ENCODE data around the gene CCK.
A peak's percentile ranks its signal among the peaks of the same experiment; 100 is the strongest.

The CCK gene

GRCh38 chr3:42222942-42223693 lies 42.9 kb downstream of the CCK start:
- Histone ChIP-seq H3K9me3 (ENCODE audit: insufficient read depth, low read depth, low read length) (no peaks in the 10 kb centered on the region), H3K4me1 (ENCODE audit: insufficient read depth, low read length) (no peaks in the 10 kb centered on the region), H3K27ac (ENCODE audit: low read depth, low read length) (no peak overlapping the region), H3K9ac (ENCODE audit: low read depth, low read length) (no peak overlapping the region), H3K27me3 (ENCODE audit: insufficient read depth, low read length) (no peaks in the 10 kb centered on the region), H3K4me3 (ENCODE audit: low read length) (no peak overlapping the region), H3K36me3 (ENCODE audit: insufficient read depth, low read length) (peaks cover 45% of the 10 kb centered on the region)
- 97% methylated on average over 31 of the region's 31 CpGs for WGBS

DNA sequence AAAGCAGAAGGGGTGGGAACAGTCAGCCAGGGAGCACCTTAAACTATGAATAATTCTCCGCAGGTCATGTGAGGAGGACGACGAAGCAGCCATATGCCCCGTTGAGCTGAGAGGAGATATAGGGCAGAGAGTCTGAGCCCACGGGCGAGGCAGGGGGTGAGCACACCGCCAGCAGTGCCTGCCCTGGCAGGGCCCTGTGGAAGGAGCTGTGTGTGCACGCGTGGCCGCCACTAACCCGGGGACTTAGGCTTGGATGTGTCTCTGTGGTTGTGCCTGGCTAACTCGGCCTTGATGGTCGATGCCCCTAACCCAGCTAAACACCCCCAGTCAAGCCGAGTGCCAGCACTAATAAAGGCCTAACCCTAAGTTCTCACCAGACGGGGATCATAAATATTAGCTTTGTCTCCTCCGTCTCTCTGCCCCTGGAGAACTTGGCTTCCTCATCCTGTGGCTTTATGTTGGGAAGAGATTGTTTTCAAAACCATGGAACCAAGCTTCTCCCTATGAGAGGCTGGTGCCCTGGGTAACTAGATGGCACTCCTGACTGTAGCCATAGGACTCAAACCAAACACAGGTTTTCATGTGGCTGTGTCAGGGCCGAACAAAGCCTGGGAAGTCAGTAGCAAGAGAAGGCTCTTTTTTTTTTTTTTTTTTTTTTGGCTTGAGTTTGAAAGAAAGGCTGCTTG lies 45.4 kb downstream of the CCK start:
- no peaks in the 10 kb centered on the region for H3K4me1 ChIP-seq (ENCODE audit: insufficient read depth, low read length)
- WGBS = 94% methylated on average over 17 of the region's 17 CpGs
- H3K27me3 ChIP-seq (ENCODE audit: insufficient read depth, low read length) = no peaks in the 10 kb centered on the region
- peaks cover 46% of the 10 kb centered on the region for H3K36me3 ChIP-seq (ENCODE audit: insufficient read depth, low read length)
- no peak overlapping the region for H3K27ac ChIP-seq (ENCODE audit: low read depth, low read length)
- no peak overlapping the region for H3K9ac ChIP-seq (ENCODE audit: low read depth, low read length)
- H3K9me3 ChIP-seq (ENCODE audit: insufficient read depth, low read depth, low read length) = no peaks in the 10 kb centered on the region
- no peak overlapping the region for H3K4me3 ChIP-seq (ENCODE audit: low read length)

GRCh38 chr3:42216931-42217333 lies 49.1 kb downstream of the CCK start:
- no peak overlapping the region for H3K27ac ChIP-seq (ENCODE audit: low read depth, low read length)
- WGBS = 73% methylated on average over 4 of the region's 5 CpGs
- peaks cover 10% of the 10 kb centered on the region; the same call in 1 of the 2 replicates for H3K4me1 ChIP-seq (ENCODE audit: insufficient read depth, low read length)
- peaks cover 24% of the 10 kb centered on the region for H3K36me3 ChIP-seq (ENCODE audit: insufficient read depth, low read length)
- H3K4me3 ChIP-seq (ENCODE audit: low read length) = no peak overlapping the region
- H3K9ac ChIP-seq (ENCODE audit: low read depth, low read length) = no peak overlapping the region
- H3K27me3 ChIP-seq (ENCODE audit: insufficient read depth, low read length) = no peaks in the 10 kb centered on the region
- H3K9me3 ChIP-seq (ENCODE audit: insufficient read depth, low read depth, low read length) = no peaks in the 10 kb centered on the region

GRCh38 chr3:42216302-42216701 lies 49.7 kb downstream of the CCK start:
- no peak overlapping the region for H3K27ac ChIP-seq (ENCODE audit: low read depth, low read length)
- no peak overlapping the region for H3K9ac ChIP-seq (ENCODE audit: low read depth, low read length)
- peaks cover 28% of the 10 kb centered on the region for H3K36me3 ChIP-seq (ENCODE audit: insufficient read depth, low read length)
- H3K27me3 ChIP-seq (ENCODE audit: insufficient read depth, low read length) = no peaks in the 10 kb centered on the region
- no peaks in the 10 kb centered on the region for H3K9me3 ChIP-seq (ENCODE audit: insufficient read depth, low read depth, low read length)
- peaks cover 10% of the 10 kb centered on the region; the same call in 1 of the 2 replicates for H3K4me1 ChIP-seq (ENCODE audit: insufficient read depth, low read length)
- 94% methylated on average over 4 of the region's 4 CpGs for WGBS
- H3K4me3 ChIP-seq (ENCODE audit: low read length) = no peak overlapping the region

- Histone ChIP-seq H3K4me3 (ENCODE audit: low read length) (no peak overlapping the region), H3K27me3 (ENCODE audit: insufficient read depth, low read length) (no peaks in the 10 kb centered on the region), H3K36me3 (ENCODE audit: insufficient read depth, low read length) (peaks cover 39% of the 10 kb centered on the region), H3K27ac (ENCODE audit: low read depth, low read length) (no peak overlapping the region), H3K9ac (ENCODE audit: low read depth, low read length) (no peak overlapping the region), H3K4me1 (ENCODE audit: insufficient read depth, low read length) (peaks cover 10% of the 10 kb centered on the region; the same call in 1 of the 2 replicates), H3K9me3 (ENCODE audit: insufficient read depth, low read depth, low read length) (no peaks in the 10 kb centered on the region)
- WGBS = 90% methylated on average over 8 of the region's 8 CpGs
Measured at GRCh38 chr3:42214565-42215283, 51.3 kb downstream of the CCK start.

GRCh38 chr3:42214064-42214463 lies 51.9 kb downstream of the CCK start:
- Histone ChIP-seq H3K36me3 (ENCODE audit: insufficient read depth, low read length) (peaks cover 41% of the 10 kb centered on the region), H3K27me3 (ENCODE audit: insufficient read depth, low read length) (no peaks in the 10 kb centered on the region), H3K4me1 (ENCODE audit: insufficient read depth, low read length) (peaks cover 10% of the 10 kb centered on the region; the same call in 1 of the 2 replicates), H3K9ac (ENCODE audit: low read depth, low read length) (no peak overlapping the region), H3K27ac (ENCODE audit: low read depth, low read length) (0 out of 2 replicates have a peak overlapping the region, but pooled peaks have one; percentile 9), H3K9me3 (ENCODE audit: insufficient read depth, low read depth, low read length) (no peaks in the 10 kb centered on the region), H3K4me3 (ENCODE audit: low read length) (no peak overlapping the region)
- WGBS = 75% methylated on average over 2 of the region's 2 CpGs

GRCh38 chr3:42213417-42213816 lies 52.6 kb downstream of the CCK start:
- Histone ChIP-seq H3K4me1 (ENCODE audit: insufficient read depth, low read length) (peaks cover 10% of the 10 kb centered on the region; the same call in 1 of the 2 replicates), H3K27ac (ENCODE audit: low read depth, low read length) (no peak overlapping the region), H3K27me3 (ENCODE audit: insufficient read depth, low read length) (no peaks in the 10 kb centered on the region), H3K36me3 (ENCODE audit: insufficient read depth, low read length) (peaks cover 47% of the 10 kb centered on the region), H3K4me3 (ENCODE audit: low read length) (no peak overlapping the region), H3K9ac (ENCODE audit: low read depth, low read length) (no peak overlapping the region), H3K9me3 (ENCODE audit: insufficient read depth, low read depth, low read length) (no peaks in the 10 kb centered on the region)
- 91% methylated on average over 6 of the region's 6 CpGs for WGBS

DNA sequence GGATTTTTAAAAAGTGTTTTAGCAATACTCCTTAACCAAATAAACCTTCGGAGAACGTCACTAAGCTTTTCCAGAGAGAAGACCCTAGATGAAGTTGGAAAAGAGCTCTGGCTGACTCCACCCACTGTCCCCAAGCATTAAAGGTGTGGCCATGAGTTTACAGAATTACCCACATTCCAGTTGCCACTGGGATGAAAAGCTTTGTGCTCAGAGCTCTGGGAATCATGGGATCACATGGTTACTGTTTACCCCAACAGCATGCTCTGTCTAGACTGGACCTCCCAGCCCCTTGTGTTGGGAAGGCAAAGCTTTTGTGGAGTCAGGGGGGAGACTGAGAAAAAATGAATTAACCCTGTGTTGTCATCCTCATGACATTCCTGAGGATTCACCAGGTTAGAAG lies 55.3 kb downstream of the CCK start:
- Histone ChIP-seq H3K27me3 (ENCODE audit: insufficient read depth, low read length) (no peaks in the 10 kb centered on the region), H3K36me3 (ENCODE audit: insufficient read depth, low read length) (peaks cover 59% of the 10 kb centered on the region), H3K9me3 (ENCODE audit: insufficient read depth, low read depth, low read length) (no peaks in the 10 kb centered on the region), H3K27ac (ENCODE audit: low read depth, low read length) (no peak overlapping the region), H3K4me3 (ENCODE audit: low read length) (no peak overlapping the region), H3K4me1 (ENCODE audit: insufficient read depth, low read length) (peaks cover 13% of the 10 kb centered on the region), H3K9ac (ENCODE audit: low read depth, low read length) (no peak overlapping the region)
- 97% methylated on average over 2 of the region's 2 CpGs for WGBS

GRCh38 chr3:42209917-42210316 lies 56.1 kb downstream of the CCK start:
- H3K4me3 ChIP-seq (ENCODE audit: low read length) = no peak overlapping the region
- H3K36me3 ChIP-seq (ENCODE audit: insufficient read depth, low read length) = peaks cover 57% of the 10 kb centered on the region
- WGBS = 91% methylated on average over 12 of the region's 12 CpGs

More at GRCh38 chr3:42209917-42210316, 56.1 kb downstream of the CCK start:
- H3K9me3 ChIP-seq (ENCODE audit: insufficient read depth, low read depth, low read length) = no peaks in the 10 kb centered on the region
- no peaks in the 10 kb centered on the region for H3K27me3 ChIP-seq (ENCODE audit: insufficient read depth, low read length)
- peaks cover 19% of the 10 kb centered on the region for H3K4me1 ChIP-seq (ENCODE audit: insufficient read depth, low read length)
- no peak overlapping the region for H3K27ac ChIP-seq (ENCODE audit: low read depth, low read length)
- H3K9ac ChIP-seq (ENCODE audit: low read depth, low read length) = no peak overlapping the region

All from HUES64 (cell line).